Activated T-helper 1 cell treated with anti-CD3 and anti-CD28 coated beads, Interleukin-12 subunit alpha, Interleukin-12 subunit beta, Interleukin-2, Interleukin-4 antibody, amounts not matched to agents 30 ng/mL and 10 ng/mL and 1 ng/mL, durations not matched to agents 14 hours and 24 hours and 36 hours (primary cell): ENCODE results near the gene HK1. TPM values are rescaled to one million over a fixed set of nuclear protein-coding genes. Genes with fewer than 3 reads are reported as not detected.
A peak's percentile ranks its signal among the peaks of the same experiment; 100 is the strongest.
"Not testable (repeated sequence)": the region's sequence is repeated elsewhere in the genome, so short reads cannot be mapped to it uniquely, and the experiment has no call there.

Experiments used
- DNase-seq: peaks from one replicate; pipeline ENCODE4 v3.0.0; 2021; ENCODE audit warnings: low spot score
- H3K27ac Mint-ChIP-seq: one replicate; pipeline ENCODE4 v1.8.0; 2021; ENCODE audit warnings: mild to moderate bottlenecking, mixed read lengths
- H3K27me3 Mint-ChIP-seq: one replicate; pipeline ENCODE4 v1.8.0; 2022; ENCODE audit warnings: mild to moderate bottlenecking, moderate library complexity, mixed read lengths; ENCODE audit not compliant: insufficient read depth
- H3K36me3 Mint-ChIP-seq: one replicate; pipeline ENCODE4 v1.8.0; 2021; ENCODE audit warnings: low read depth, mixed read lengths
- H3K4me1 Mint-ChIP-seq: one replicate; pipeline ENCODE4 v1.8.0; 2021; ENCODE audit warnings: low read depth, mixed read lengths
- H3K4me3 Mint-ChIP-seq: one replicate; pipeline ENCODE4 v1.8.0; 2021; ENCODE audit warnings: mild to moderate bottlenecking, moderate library complexity, mixed read lengths
- H3K9me3 Mint-ChIP-seq: one replicate; pipeline ENCODE4 v1.8.0; 2021; ENCODE audit warnings: mixed read lengths
- intact Hi-C: fragments of 100-400 bp; cut with micrococcal nuclease; formaldehyde crosslinking; loops from one replicate; pipeline ENCODE4 v1.15.1; 2024
- total RNA-seq: library from RNA; stranded (reverse); gene quantifications from 2 replicates; pipeline ENCODE4 v1.2.3, GENCODE V29; 2022

Gene HK1
- total RNA-seq, 1 donor from 2014 or later, result 161 TPM

- no peak for DNase-seq
- Mint-ChIP-seq H3K9me3 (no peaks in the 10 kb centered on the region), H3K4me1 (peaks cover 50% of the 10 kb centered on the region), H3K27ac (peak overlapping the region; percentile 80), H3K4me3 (peak overlapping the region; percentile 79), H3K36me3 (peaks cover 7% of the 10 kb centered on the region), H3K27me3 (peaks cover 8% of the 10 kb centered on the region)
- intact Hi-C loops, result loop anchor here (1.0 to 5.0 kb wide), 10 partner anchors 45 to 417 kb away; partner anchors contain the start of genes DDX50, KIFBP, SUPV3L1 and VPS26A
These were observed 39.4 kb downstream of the HK1 start for GRCh38 chr10:69317626-69318105.

GRCh38 chr10:69318106-69318866 lies 40.0 kb downstream of the HK1 start:
- intact Hi-C loops, result loop anchor here (1.0 to 5.0 kb wide), 10 partner anchors 45 to 417 kb away; partner anchors contain the start of genes DDX50, KIFBP, SUPV3L1 and VPS26A
- H3K4me3 Mint-ChIP-seq, result peak overlapping the region; percentile 99
- H3K9me3 Mint-ChIP-seq, result no peaks in the 10 kb centered on the region
- H3K27me3 Mint-ChIP-seq, result peaks cover 8% of the 10 kb centered on the region
- peak; percentile 91 for DNase-seq
- peaks cover 9% of the 10 kb centered on the region for H3K36me3 Mint-ChIP-seq
- H3K4me1 Mint-ChIP-seq, result peaks cover 50% of the 10 kb centered on the region
- peak overlapping the region; percentile 98 for H3K27ac Mint-ChIP-seq

- H3K9me3 Mint-ChIP-seq, result no peaks in the 10 kb centered on the region
- peaks cover 8% of the 10 kb centered on the region for H3K27me3 Mint-ChIP-seq
- peak overlapping the region; percentile 99 for H3K4me3 Mint-ChIP-seq
- DNase-seq, result peak; percentile 71
- intact Hi-C loops, result loop anchor here (1.0 to 5.0 kb wide), 13 partner anchors 9 to 418 kb away; partner anchors contain the start of genes DDX50, KIFBP, SUPV3L1 and VPS26A
- peaks cover 9% of the 10 kb centered on the region for H3K36me3 Mint-ChIP-seq
- peak overlapping the region; percentile 98 for H3K27ac Mint-ChIP-seq
- peaks cover 55% of the 10 kb centered on the region for H3K4me1 Mint-ChIP-seq
These were observed 40.8 kb downstream of the HK1 start for GRCh38 chr10:69318867-69319727.

- intact Hi-C loops, result loop anchor here (1.0 to 5.0 kb wide), 11 partner anchors 8 to 419 kb away; partner anchors contain the start of genes DDX50, KIFBP, SUPV3L1 and VPS26A
- Mint-ChIP-seq H3K4me3 (peak overlapping the region; percentile 99), H3K9me3 (no peaks in the 10 kb centered on the region), H3K36me3 (peaks cover 12% of the 10 kb centered on the region), H3K27me3 (peaks cover 7% of the 10 kb centered on the region), H3K4me1 (peaks cover 55% of the 10 kb centered on the region), H3K27ac (peak overlapping the region; percentile 98)
- DNase-seq, result no peak
These were observed 41.6 kb downstream of the HK1 start for GRCh38 chr10:69319841-69320316.

GRCh38 chr10:69320521-69320920 lies 42.2 kb downstream of the HK1 start:
- peak overlapping the region; percentile 99 for H3K4me3 Mint-ChIP-seq
- no peak for DNase-seq
- H3K9me3 Mint-ChIP-seq, result no peaks in the 10 kb centered on the region
- intact Hi-C loops, result no loop called here
- H3K36me3 Mint-ChIP-seq, result peaks cover 12% of the 10 kb centered on the region
- H3K4me1 Mint-ChIP-seq, result peaks cover 55% of the 10 kb centered on the region
- peak overlapping the region; percentile 98 for H3K27ac Mint-ChIP-seq
- H3K27me3 Mint-ChIP-seq, result peaks cover 3% of the 10 kb centered on the region

GRCh38 chr10:69321039-69321715 lies 42.9 kb downstream of the HK1 start:
- Mint-ChIP-seq H3K27ac (peak overlapping the region; percentile 72), H3K36me3 (peaks cover 12% of the 10 kb centered on the region), H3K9me3 (no peaks in the 10 kb centered on the region), H3K4me3 (peak overlapping the region; percentile 99), H3K27me3 (peaks cover 3% of the 10 kb centered on the region), H3K4me1 (peaks cover 52% of the 10 kb centered on the region)
- DNase-seq, result no peak
- intact Hi-C loops, result no loop called here

- H3K36me3 Mint-ChIP-seq, result peaks cover 13% of the 10 kb centered on the region
- peaks cover 3% of the 10 kb centered on the region for H3K27me3 Mint-ChIP-seq
- H3K9me3 Mint-ChIP-seq, result no peaks in the 10 kb centered on the region
- DNase-seq, result no peak
- intact Hi-C loops, result no loop called here
- peak overlapping the region; percentile 99 for H3K4me3 Mint-ChIP-seq
- no peak overlapping the region for H3K27ac Mint-ChIP-seq
- H3K4me1 Mint-ChIP-seq, result peaks cover 53% of the 10 kb centered on the region
These were observed 43.6 kb downstream of the HK1 start for GRCh38 chr10:69321865-69322264.

- H3K27me3 Mint-ChIP-seq, H3K9me3 Mint-ChIP-seq, intact Hi-C loops, DNase-seq, H3K4me3 Mint-ChIP-seq, H3K27ac Mint-ChIP-seq: not testable (repeated sequence)
- Mint-ChIP-seq H3K36me3 (peaks cover 13% of the 10 kb centered on the region), H3K4me1 (peaks cover 55% of the 10 kb centered on the region)
These were observed 44.0 kb downstream of the HK1 start for GRCh38 chr10:69322346-69322745.

GRCh38 chr10:69323622-69324021 lies 45.3 kb downstream of the HK1 start:
- Mint-ChIP-seq H3K27me3 (no peaks in the 10 kb centered on the region), H3K9me3 (no peaks in the 10 kb centered on the region), H3K4me3 (no peak overlapping the region), H3K27ac (no peak overlapping the region), H3K4me1 (peaks cover 61% of the 10 kb centered on the region), H3K36me3 (peaks cover 16% of the 10 kb centered on the region)
- DNase-seq, result no peak
- intact Hi-C loops, result no loop called here

GRCh38 chr10:69324583-69324982 lies 46.3 kb downstream of the HK1 start:
- Mint-ChIP-seq H3K4me3 (no peak overlapping the region), H3K4me1 (peaks cover 64% of the 10 kb centered on the region), H3K36me3 (peaks cover 18% of the 10 kb centered on the region), H3K9me3 (no peaks in the 10 kb centered on the region), H3K27me3 (no peaks in the 10 kb centered on the region), H3K27ac (no peak overlapping the region)
- intact Hi-C loops, result no loop called here
- DNase-seq, result no peak

- H3K9me3 Mint-ChIP-seq, H3K4me3 Mint-ChIP-seq, DNase-seq, H3K27me3 Mint-ChIP-seq: not testable (repeated sequence)
- intact Hi-C loops, result loop anchor here (2.0 kb wide), 1 partner anchor 17 kb away; no protein-coding TSS in a partner anchor
- peak overlapping the region; percentile 79 for H3K27ac Mint-ChIP-seq
- H3K4me1 Mint-ChIP-seq, result peaks cover 59% of the 10 kb centered on the region
- H3K36me3 Mint-ChIP-seq, result peaks cover 23% of the 10 kb centered on the region
These were observed 47.6 kb downstream of the HK1 start for GRCh38 chr10:69325637-69326523.
